ENCODE results near the gene SCAMP2.
"Not testable (repeated sequence)": the region's sequence is repeated elsewhere in the genome, so short reads cannot be mapped to it uniquely, and the experiment has no call there.

SCAMP2 gene

DNA sequence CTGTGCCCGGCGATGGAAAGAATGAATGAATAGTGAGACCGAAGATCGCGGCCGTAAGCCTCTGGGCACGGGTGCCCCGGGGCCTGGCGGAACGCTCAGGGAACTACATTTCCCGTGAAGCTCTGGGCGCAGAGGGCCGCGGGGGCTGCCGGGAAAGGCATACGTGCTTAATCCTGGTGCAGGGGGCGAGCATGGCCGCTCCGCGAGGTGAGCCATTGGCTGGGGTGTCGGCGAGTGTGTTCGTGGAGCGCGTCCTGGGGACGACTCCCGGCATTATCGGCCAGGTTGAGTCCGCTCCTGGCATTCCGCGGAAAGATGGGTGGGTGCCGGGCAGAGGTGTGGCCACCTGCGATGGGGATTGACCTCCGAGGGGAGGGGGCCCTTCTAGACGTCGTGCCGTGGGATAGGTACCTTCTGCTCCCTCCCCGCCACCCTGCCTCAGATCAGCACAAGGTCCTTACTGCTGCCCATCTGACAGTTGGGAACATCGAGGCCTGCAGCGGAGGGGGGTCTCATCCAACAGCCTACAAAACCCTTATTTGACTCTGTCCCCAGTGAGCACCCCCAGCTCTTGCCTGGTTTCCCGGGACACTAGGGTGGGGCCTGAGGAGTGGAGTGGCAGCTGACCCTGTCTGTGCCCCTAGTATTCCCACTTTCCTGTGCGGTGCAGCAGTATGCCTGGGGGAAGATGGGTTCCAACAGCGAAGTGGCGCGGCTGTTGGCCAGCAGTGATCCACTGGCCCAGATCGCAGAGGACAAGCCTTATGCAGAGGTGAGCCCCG is 16.9 kb upstream of the SCAMP2 start, which contains the start of gene MPI:
Gene MPI (plus strand): TSS at position 160 of the 782 bp plus-strand sequence. CDS start 32 bp downstream, at position 192.
- DNase-seq (ENCODE audit: low spot score): peak; percentile 85

DNA sequence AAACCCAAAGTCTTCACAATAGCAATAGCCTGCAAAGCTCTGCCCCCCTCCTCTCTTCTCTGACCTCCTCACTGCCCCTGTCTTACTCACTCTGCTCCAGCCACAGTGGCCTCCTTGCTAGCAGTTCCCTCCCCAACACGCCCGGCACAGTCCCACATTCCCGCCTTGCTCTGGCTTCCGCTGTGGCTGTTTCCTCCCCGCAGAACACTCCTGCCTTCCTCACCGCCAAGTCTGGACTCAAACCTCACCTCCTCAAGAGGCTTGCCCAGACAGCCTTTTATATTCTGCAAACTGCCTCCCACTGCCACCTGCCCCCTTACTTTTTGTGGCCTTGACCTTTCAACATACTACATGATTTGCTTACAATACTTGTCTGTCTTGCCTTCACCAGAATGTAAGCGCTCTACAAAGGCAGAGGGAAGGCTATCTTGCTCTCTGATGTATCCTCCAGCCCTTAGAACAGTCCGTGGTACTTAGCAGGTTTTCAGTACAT is 16.3 kb upstream of the SCAMP2 start:
- no peak for DNase-seq (ENCODE audit: low spot score)

DNA sequence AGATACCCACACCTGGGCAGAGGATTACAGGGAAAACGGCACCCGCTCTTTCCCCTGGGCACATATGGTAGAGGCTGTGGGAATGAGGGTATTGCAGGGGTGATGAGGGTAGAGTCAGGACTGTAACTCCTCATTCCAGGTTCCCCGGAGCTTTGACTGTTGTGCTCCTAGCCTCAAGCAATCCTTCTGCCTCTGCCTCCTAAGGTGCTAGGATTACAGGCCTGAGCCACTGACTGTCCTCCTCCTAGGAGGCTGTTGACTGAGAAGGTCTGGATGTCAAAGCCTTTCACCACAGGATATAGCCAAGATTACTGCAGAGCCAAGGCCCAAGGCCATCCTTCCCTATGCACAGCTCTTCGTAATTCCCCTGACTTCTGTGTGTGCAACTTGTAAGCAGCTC is 15.6 kb upstream of the SCAMP2 start:
- DNase-seq (ENCODE audit: low spot score): no peak

DNA sequence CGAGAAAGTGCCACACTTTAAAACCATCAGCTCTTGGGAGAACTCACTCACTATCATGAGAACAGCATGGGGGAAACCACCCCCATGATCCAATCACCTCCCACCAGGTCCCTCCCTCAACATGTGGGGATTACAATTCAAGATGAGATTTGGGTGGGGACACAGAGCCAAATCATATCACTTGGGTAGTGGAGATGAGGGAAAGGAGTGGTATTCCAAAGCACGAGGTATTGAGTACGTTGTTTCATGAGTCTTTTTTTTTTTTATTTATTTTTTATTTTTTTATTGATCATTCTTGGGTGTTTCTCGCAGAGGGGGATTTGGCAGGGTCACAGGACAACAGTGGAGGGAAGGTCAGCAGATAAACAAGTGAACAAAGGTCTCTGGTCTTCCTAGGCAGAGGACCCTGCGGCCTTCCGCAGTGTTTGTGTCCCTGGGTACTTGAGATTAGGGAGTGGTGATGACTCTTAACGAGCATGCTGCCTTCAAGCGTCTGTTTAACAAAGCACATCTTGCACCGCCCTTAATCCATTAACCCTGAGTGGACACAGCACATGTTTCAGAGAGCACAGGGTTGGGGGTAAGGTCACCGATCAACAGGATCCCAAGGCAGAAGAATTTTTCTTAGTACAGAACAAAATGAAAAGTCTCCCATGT is 14.5 kb upstream of the SCAMP2 start:
- not testable (repeated sequence) for DNase-seq (ENCODE audit: low spot score)

DNA sequence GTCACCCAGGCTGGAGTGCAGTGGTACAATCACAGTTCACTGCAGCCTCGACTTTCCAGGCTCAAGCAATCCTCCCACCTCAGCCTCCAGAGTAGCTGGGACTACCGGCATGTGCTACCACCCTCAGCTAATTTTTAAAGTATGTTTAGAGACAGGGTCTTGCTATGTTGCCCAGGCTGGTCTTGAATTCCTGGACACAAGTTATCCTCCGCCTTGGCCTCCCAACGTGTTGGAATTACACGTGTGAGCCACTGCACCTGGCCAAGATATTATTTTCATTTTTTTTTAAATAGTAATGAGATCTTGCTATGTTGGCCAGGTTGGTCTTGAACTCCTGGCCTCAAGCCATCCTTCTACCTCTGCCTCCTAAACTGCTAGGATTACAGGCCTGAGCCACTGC is 12.3 kb upstream of the SCAMP2 start:
- no peak for DNase-seq (ENCODE audit: low spot score)

DNA sequence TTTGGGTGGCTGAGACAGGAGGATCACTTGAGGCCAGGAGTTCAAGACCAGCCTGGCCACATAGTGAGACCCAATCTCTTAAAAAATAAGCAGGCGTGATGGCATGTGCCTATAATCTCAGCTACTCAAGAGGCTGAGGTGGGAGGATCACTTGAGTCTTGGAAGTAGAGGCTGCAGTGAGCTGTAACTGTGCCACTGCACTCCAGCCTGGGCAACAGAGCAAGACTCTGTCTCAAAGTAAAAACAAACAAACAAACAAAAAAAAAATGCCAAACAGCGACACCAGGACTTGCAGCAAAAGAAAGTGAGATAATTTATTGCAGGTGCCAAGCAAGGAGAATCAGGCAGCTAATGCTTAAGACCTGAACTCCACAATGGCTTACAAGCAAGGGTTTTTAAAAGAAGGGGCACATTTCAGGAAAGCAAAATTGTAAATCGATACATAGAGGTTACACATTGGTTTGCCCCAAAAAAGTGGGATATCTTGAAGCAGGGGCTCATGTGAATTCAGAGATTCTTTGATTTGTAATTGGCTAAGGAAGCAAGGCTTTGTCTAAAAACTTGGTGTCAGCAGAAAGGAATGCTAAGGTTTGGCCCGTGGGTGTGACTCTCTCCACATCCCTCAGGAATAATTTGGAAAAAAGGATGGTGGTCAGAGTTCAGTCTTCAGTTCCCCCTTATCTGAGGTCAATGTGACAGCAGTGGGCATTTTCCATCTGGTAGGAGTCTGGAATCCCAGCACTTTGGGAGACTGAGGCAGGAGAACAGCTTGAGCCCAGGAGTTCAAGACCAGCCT is 11.5 kb upstream of the SCAMP2 start:
- DNase-seq (ENCODE audit: low spot score): no peak

DNA sequence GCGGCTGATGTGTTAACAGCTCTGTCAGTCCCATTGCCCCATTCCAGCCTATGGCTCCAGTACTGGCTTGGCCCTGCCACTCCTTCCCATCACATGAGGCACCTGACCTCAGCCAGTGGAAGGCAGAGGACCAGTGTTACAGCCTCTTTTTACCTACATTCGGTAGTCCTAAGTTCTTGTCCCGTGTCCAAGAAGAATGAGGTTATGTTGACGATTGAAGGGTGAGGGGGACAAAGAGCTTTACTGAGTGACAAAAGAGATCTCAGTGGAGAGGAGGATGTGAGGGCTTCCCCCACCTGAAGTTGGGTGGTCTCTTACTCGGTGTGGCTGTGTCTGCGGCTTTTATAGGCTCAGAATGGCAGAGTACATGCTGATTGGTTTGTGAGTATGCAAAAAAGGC is 9.4 kb upstream of the SCAMP2 start:
- no peak for DNase-seq (ENCODE audit: low spot score)

DNA sequence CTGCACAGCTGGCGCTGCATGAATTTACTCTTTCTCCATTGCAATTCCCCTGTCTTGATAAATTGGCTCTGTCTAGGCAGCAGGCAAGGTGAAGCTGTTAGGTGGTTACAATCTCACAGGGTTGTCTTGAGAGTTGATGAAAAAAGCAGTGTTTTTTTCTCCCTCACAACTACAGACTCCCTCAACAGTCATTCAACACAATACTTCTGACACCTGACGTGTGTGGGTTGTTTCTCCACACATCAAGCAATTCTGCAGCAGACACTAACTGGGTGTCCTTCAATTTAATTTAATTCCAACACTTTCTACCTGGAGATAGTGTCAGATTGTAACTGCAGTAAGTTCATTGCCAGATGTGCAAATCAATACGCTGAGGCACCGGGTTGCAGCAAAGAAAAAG is 5.1 kb upstream of the SCAMP2 start:
- no peak for DNase-seq (ENCODE audit: low spot score)

DNA sequence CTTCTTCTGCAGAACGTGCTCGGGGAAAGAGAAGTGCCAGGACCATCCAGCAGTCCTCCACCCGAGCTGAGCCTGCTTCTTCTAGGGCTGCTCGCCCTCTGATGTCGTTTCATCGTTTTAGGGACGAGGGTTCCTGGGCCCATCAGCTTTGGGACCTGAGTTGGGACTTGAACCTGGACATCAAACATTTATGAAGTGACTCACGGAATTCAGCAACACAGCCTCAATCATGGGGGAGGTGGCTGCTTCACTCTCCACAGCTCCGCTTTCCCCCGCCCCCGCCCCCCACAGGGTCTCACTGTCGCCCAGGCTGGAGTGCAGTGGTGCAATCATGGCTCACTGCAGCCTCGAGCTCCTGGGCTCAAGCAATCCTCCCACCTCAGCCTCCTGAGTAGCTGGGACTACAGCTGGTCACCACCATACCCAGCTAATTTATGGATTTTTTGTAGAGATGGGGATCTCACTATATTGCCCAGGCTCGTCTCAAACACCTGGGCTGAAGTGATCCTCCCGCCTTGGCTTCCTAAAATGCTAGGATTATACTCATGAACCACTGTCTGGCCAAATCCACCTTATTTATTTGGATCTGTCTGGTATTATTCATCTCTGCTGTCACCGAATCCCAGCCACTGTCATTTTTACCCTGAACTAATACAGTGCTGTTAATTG is 725 bp upstream of the SCAMP2 start:
- no peak for DNase-seq (ENCODE audit: low spot score)

DNA sequence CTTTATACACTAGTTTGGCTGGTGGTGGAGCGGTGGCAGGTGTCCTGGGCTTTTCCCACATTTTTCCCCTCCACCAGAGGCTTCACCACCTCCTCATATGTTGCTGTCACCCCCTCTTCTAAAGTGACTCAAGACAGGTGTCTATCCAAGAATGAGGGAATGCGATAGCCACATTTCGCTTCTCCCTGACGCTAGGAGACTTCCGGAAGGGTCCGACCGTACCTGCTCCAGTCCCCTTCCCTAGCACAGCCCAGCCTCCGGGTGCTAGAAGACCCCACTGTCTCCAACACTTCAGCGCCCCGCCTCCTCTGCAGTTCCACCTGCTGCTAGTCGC is 496 bp downstream of the SCAMP2 start:
- no peak for DNase-seq (ENCODE audit: low spot score)

DNA sequence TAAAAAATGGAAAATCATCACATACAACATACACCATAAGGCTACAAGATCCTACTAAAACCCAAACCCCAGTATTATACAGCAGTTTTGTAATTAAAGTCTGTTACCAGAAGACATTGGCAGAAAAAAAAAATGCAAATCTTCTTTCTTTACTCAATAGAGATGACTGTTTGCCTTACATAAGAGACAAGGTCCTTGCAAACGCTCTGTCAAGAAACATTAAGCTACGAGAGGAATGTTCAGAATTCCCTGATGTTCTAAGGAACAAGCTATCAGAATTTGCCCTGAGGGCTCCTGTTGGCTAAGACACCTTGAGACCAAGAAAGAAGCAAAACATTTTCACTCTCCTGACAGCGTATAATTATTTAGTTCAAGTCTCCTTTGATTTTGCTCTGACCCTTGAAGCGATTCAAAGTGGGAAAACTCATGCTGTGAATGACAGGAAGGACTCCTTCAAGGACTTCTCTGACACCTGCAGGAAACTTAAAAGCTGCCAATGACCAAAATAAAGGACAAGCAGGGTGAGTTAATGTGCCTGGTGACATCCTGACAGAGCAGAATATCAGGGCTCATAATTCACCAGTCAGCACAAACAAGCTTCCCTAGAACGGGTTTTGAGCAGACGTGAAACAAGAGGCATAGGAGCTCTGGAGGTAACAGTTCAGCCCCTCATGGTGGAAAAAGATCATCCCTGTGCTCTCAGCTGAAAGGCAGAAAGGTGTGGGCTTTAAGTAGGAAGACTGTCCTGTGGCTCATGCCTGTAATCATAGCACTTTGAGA is 2.5 kb downstream of the SCAMP2 start:
- no peak for DNase-seq (ENCODE audit: low spot score)

DNA sequence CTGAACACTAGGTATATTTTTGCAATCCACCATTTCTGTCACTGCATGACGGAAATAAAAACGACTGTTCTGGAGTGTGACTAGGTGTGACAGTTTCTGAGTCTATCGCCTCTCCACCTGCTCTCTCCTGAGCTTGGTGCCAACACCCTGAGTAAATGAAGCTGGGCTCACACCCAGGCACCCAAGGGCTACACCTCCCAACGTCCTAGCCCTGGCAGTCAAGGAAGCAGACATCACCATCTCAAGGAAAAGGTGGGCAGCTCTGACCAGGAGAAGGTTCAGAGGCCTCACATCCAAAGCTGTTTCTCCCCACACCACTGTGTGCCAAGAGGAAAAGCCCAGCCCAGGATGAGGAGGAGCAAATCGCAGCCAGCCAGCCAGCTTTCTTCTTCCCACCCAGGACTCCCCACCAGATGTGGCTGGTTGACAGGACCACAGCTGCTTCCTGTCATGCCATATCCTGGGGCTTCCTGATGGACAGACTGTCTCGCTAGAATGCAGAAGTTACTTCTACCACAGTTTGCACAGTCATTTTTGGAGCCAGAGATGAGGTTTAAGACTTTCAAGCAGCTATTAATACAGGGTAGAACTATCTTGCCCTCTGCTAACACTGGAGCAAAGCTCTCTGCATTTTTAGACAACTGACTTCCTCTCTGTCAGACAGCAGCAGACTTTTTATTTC is 3.3 kb downstream of the SCAMP2 start:
- peak; percentile 34 for DNase-seq (ENCODE audit: low spot score)

DNA sequence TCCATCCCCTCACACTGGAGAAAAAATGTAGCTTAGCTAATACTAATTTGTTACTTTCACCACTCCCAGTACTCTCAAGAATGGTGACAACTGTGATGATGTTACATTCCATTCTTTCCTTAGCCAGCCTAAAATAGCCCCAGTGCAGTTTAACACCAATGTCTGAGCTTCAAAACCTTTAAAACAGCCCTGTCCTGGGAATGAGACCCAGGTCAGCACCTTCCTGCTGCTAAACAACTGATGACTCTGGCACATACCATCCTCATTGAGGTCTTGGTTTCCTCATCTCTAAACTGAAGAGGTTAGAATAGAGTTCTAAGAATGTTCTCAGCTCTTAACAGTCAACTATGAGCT is 3.8 kb downstream of the SCAMP2 start:
- DNase-seq (ENCODE audit: low spot score): no peak

DNA sequence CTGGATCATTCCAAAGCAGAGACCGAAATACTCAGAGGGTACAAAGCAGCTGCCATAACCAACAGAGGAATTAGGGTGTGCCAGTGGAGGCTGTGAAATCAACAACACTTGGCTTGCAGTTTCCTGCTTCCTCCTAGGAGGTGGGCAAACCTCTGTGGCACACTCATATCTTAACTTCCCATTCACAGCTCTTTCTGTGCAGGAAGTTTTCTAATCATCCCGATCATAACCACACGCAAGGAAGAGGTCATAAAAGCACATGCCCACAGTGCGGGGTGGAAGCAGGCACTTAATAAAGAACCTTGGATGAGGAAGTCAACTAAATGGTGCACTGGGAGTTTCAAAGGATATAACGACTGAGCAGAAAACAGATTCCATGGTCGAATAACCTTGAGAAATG is 5.1 kb downstream of the SCAMP2 start:
- no peak for DNase-seq (ENCODE audit: low spot score)

DNA sequence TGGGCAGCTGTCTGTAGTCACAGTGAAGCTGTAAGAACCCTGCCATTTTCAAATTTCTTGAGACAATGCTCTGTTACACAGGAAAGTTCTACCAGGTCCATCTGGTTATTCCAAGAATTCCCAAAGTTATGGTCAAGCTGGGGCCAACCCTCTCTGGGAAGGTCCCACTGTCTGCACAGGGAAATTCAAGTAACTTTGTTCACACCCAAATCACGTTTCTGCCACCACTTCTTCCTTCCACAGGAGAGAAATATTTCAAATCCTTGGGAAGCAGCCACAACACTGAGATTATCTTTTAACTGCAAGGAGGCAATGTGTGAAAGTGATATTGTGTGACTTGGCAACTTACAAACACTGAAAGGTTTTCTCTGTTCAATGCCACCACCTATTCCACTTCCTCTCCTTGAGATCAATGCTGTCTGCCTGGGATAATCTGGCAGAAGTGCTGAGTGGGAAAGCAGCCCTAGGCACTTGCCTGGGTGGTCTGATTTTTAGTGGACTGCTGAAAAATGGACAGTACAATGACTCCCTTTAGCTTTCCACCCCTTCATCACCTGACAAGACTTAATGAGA is 5.6 kb downstream of the SCAMP2 start:
- DNase-seq (ENCODE audit: low spot score): no peak

DNA sequence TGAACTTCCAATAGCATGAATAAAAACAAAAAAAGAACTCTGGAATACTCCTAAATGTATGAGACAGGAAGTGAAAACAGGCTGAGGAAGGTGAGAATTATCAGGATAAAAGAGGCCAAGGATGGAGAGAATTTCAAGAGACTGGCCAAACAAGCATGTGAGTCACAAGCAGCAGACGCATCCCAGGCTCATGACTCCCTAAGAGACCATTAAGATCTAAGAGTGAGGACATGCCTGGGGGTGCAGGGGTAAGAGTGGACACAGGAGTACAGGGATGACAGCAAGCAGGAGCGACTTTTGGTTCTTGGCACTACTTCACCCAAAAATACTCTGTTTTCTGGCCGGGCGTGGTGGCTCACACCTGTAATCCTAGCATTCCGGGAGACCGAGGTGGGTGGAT is 7.1 kb downstream of the SCAMP2 start:
- no peak for DNase-seq (ENCODE audit: low spot score)

DNA sequence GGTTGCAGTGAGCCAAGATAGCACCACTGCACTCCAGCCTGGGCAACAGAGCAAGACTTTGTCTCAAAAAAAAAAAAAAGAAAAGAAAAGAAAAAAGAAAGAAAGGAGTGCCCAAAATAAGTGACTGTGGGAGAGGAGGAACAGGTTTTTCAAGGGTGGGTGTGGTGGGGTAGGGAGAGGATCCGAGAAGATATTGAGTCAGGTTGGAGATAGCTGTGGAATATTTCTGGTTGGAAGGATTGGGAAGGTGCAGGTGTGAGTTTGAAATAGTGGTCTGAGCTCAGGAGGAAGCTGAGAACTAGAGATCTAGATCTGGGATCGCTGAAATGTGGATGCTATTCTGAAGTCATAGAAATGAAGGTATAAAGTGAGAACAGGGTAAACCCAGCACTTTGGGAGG is 7.8 kb downstream of the SCAMP2 start:
- DNase-seq (ENCODE audit: low spot score): no peak

DNA sequence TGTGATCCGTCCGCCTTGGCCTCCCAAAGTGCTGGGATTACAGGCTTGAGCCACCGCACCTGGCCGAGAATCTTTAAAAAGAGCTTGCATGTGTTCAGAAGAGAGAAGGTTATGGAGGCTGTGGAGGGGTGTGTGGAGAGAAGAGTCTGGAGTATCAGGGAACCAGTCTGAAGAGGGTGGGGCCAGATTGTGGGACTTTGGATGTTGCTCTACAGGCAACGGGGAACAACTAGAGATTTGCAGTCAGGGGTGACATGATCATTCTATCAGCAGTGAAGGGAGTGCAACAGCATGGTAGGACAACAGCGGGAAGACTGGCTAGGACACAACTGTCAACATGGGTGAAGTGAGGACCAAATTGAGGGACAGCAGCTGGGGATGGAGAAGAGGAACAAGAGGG is 8.9 kb downstream of the SCAMP2 start:
- no peak for DNase-seq (ENCODE audit: low spot score)

DNA sequence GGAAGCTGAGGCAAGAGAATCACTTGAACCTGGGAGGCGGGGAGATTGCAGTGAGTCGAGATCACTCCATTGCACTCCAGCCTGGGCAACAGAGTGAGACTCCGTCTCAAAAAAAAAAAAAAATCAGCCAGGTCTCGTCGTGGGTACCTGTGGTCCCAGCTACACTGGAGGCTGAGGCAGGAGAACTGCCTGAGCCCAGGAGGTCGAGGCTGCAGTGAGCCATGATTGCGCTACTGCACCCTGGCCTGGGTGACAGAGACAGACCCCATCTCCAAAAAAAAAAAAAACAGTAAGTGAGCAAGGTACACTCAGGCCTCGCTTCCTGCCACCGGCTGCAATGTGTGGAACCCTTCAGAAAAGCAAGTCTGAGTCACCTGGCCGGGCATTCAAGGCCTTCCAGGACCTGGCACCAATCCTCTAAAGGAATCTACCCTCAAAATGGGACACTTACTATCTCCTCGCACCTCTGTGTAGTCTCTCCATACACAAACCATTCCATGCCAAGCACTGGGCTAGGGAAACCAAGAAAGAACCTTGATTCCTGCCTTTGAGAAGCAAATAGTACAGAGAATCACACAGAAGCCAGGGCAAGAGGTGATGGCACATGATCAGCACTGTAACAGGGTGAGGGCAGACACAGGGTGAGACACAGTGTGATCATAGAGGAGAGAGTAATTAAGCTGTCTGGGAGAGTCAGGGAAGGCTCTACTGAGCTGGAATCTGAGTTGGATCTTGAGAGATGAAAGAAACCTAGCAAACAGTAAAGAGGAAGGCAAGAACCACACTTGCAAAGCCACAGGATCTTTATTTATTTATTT is 9.7 kb downstream of the SCAMP2 start:
- DNase-seq (ENCODE audit: low spot score): no peak

DNA sequence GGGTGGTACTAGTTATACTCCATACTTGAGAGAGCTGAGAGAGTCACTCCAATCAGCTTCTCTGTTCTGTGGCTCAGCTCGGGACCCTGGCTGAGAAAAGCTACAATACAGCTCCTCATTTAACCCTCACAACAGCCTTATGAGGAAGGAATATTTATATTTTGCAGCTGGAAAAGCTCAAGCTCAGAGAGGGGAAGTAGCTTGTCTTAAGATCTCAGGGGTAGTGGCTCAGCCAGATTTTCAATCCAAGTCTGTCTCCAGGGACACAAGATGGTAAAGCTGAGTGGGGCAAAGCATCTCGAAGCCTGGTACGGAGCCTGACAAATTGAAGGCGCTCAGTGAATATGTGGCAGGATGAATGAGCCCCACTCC is 14.8 kb downstream of the SCAMP2 start:
- DNase-seq (ENCODE audit: low spot score): no peak
